GM12878 (cell line): ENCODE results near the gene H6PD. TPM values are rescaled to one million over a fixed set of nuclear protein-coding genes. Genes with fewer than 3 reads are reported as not detected.

Experiments used
- DPF2 ChIP-seq: fragments of 450-650 bp; IDR thresholded peaks from 2 replicates; pipeline ENCODE4 v1.6.1; 2017; ENCODE audit warnings: mild to moderate bottlenecking
- E2F8 ChIP-seq: fragments of 450-650 bp; IDR thresholded peaks from 2 replicates; pipeline ENCODE4 v1.6.1; 2018; ENCODE audit warnings: mild to moderate bottlenecking, low read depth, moderate library complexity; ENCODE audit not compliant: partially characterized antibody
- EED ChIP-seq: sonication (generic); IDR thresholded peaks from 2 replicates; pipeline ENCODE4 v1.6.1; 2016; ENCODE audit warnings: antibody characterized with exemption, low read depth
- EGR1 ChIP-seq, 2 experiments: IDR thresholded peaks; 1 replicate in 1 of 2; 2 replicates in 1 of 2; pipeline ENCODE4 v1.6.1; 2011 to 2012; ENCODE audit warnings: low read depth in 2 of 2, low read length in 2 of 2, borderline replicate concordance in 1 of 2, mild to moderate bottlenecking in 1 of 2, moderate library complexity in 1 of 2
- JUND ChIP-seq: IDR thresholded peaks from 2 replicates; pipeline ENCODE4 v1.6.1; 2012; ENCODE audit warnings: low read depth, mild to moderate bottlenecking, low read length, improper control_type of control experiment, moderate library complexity
- MEF2A ChIP-seq: IDR thresholded peaks from 2 replicates; pipeline ENCODE4 v1.6.1; 2011; ENCODE audit warnings: low read depth, mild to moderate bottlenecking, low read length, moderate library complexity; ENCODE audit not compliant: insufficient read depth
- MLLT1 ChIP-seq: fragments of 450-650 bp; IDR thresholded peaks from 2 replicates; pipeline ENCODE4 v1.6.1; 2016; ENCODE audit warnings: mild to moderate bottlenecking
- PAX5 ChIP-seq: IDR thresholded peaks from 2 replicates; pipeline ENCODE4 v1.6.1; 2011; ENCODE audit warnings: low read depth, low read length, borderline replicate concordance
- PAX8 ChIP-seq: fragments of 450-650 bp; IDR thresholded peaks from 2 replicates; pipeline ENCODE4 v1.6.1; 2017; ENCODE audit warnings: mild to moderate bottlenecking, moderate library complexity
- POU2F2 ChIP-seq: IDR thresholded peaks from 3 replicates; pipeline ENCODE4 v1.6.1; 2011; ENCODE audit warnings: low read depth, mild to moderate bottlenecking, low read length, borderline replicate concordance
- PRDM15 ChIP-seq: fragments of 450-650 bp; formaldehyde crosslinking; IDR thresholded peaks from 2 replicates; pipeline ENCODE4 v1.4.0; 2020; ENCODE audit warnings: mild to moderate bottlenecking, moderate library complexity
- RCOR1 ChIP-seq: conservative IDR thresholded peaks from 2 replicates; pipeline ENCODE4 v1.6.1; 2012; ENCODE audit warnings: low read depth, low read length, improper control_type of control experiment
- RFX5 ChIP-seq: IDR thresholded peaks from 2 replicates; pipeline ENCODE4 v1.6.1; 2011; ENCODE audit warnings: low read depth, low read length, improper control_type of control experiment
- RUNX3 ChIP-seq: IDR thresholded peaks from 2 replicates; pipeline ENCODE4 v1.6.1; 2012; ENCODE audit warnings: low read length, inconsistent platforms
- SMAD1 ChIP-seq: fragments of 450-650 bp; IDR thresholded peaks from 2 replicates; pipeline ENCODE4 v1.6.1; 2018; ENCODE audit warnings: mild to moderate bottlenecking, low read depth; ENCODE audit not compliant: partially characterized antibody
- TBL1XR1 ChIP-seq: IDR thresholded peaks from 2 replicates; pipeline ENCODE4 v1.6.1; 2012; ENCODE audit warnings: low read depth, low read length, improper control_type of control experiment
- USF1 ChIP-seq: IDR thresholded peaks from 2 replicates; pipeline ENCODE4 v1.6.1; 2011; ENCODE audit warnings: borderline replicate concordance, low read depth, mild to moderate bottlenecking, moderate library complexity, mixed read lengths, low read length; ENCODE audit not compliant: insufficient read depth; ENCODE audit errors: extremely low read length
- USF2 ChIP-seq: IDR thresholded peaks from 2 replicates; pipeline ENCODE4 v1.6.1; 2011; ENCODE audit warnings: low read depth, low read length, improper control_type of control experiment, borderline replicate concordance
- ZNF207 ChIP-seq: fragments of 450-650 bp; IDR thresholded peaks from 2 replicates; pipeline ENCODE4 v1.6.1; 2014; ENCODE audit warnings: antibody characterized with exemption, mild to moderate bottlenecking, borderline replicate concordance
- ZNF217 ChIP-seq: fragments of 450-650 bp; IDR thresholded peaks from 2 replicates; pipeline ENCODE4 v1.6.1; 2017; ENCODE audit warnings: antibody characterized with exemption, mild to moderate bottlenecking
- polyA plus RNA-seq, 11 experiments: library from polyadenylated mRNA; depleted of rRNA in 4 of 11; unstranded in 6 of 11; stranded (reverse) in 5 of 11; fragments of >200 nt; fragmentation: Nextera tagmentation in 4 of 11; fragmentation: Illumina TruSeq in 1 of 11; extraction: Ambion mirVana in 4 of 11; extraction: Trizol in 1 of 11; gene quantifications; 1 replicate in 1 of 11; 2 replicates in 10 of 11; pipeline versions ENCODE4 v1.2.1 to v1.2.3, GENCODE V29; 2011 to 2016; ENCODE audit warnings: inconsistent platforms in 2 of 11, missing spikeins in 2 of 11, low read depth in 1 of 11
- total RNA-seq, 4 experiments: library from RNA; depleted of rRNA in 3 of 4; stranded (reverse); fragments of >200 nt in 3 of 4; fragmentation: Illumina TruSeq in 1 of 4; extraction: Trizol in 1 of 4; gene quantifications; 2 replicates each; pipeline versions ENCODE4 v1.2.1 to v1.2.3, GENCODE V29; 2013 to 2021

H6PD gene
- total and polyA plus RNA-seq, 10 of the 15 experiments (the other 5 are each of a cell fraction or from before 2014, with no cell fraction given), result 1.2 to 20.7 (median 7.7) TPM

- TF ChIP-seq USF2 (no peak), RFX5 (no peak), EGR1 (IDR thresholded peaks at IDR 0.05; ENCODE audit: borderline replicate concordance in 1 of 2, low read depth in 2 of 2, low read length in 2 of 2) (no peak), PAX8 (no peak), RUNX3 (peak; percentile 94), EED (peak; percentile 88), ZNF207 (no peak), MEF2A (no peak), ZNF217 (no peak; the same call in none of the 2 replicates), E2F8 (no peak), PAX5 (0 out of 2 replicates have a peak, but pooled peaks have one; percentile 21), USF1 (no peak), POU2F2 (no peak), DPF2 (peak; percentile 78), PRDM15 (no peak), RCOR1 (no peak), JUND (no peak), SMAD1 (no peak), MLLT1 (peak; percentile 49; the same call in 1 of the 2 replicates), TBL1XR1 (no peak)
Observed at GRCh38 chr1:9239622-9240401, 5.2 kb downstream of the H6PD start (continued).
